GM21360 (cell line): ENCODE results near the gene ADAMTSL3.
A peak's percentile ranks its signal among the peaks of the same experiment; 100 is the strongest.
"Not testable (repeated sequence)": the region's sequence is repeated elsewhere in the genome, so short reads cannot be mapped to it uniquely, and the experiment has no call there.

Experiments
- ATAC-seq: cut with Tn5 transposase; IDR thresholded peaks from one replicate; pipeline ENCODE4 v1.9.1; 2021; ENCODE audit warnings: mild to moderate bottlenecking, moderate library complexity; ENCODE audit not compliant: unreplicated experiment

The ADAMTSL3 gene

GRCh38 chr15:84001655-84002054 lies 347.7 kb downstream of the ADAMTSL3 start:
- ATAC-seq, result no peak

- ATAC-seq, result no peak
Observed at GRCh38 chr15:84003791-84004503, 350.0 kb downstream of the ADAMTSL3 start.

GRCh38 chr15:84006421-84006820 lies 352.5 kb downstream of the ADAMTSL3 start:
- ATAC-seq, result no peak

- ATAC-seq, result no peak
Observed at GRCh38 chr15:84009616-84010015, 355.7 kb downstream of the ADAMTSL3 start.

DNA sequence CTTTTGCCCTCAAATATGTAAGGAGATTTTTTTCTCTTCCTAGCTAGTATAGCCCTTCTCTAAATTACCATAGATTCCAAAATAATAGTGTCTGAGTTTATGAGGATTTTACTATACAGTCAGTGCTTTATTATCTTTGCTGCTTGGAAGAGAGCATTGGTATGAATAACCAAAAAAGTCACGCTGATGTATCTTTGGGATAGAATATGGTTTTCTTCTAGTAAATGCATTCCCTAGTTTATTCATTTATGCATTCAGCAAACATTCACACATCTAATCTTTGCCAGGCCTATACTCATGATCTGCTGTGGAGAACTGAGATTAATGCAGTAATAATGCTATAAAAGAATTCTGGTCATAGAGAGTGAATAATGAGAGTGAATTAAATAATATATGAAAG lies 356.3 kb downstream of the ADAMTSL3 start:
- no peak for ATAC-seq

- no peak for ATAC-seq
Observed at GRCh38 chr15:84016371-84016770, 362.4 kb downstream of the ADAMTSL3 start.

GRCh38 chr15:84022516-84022915 lies 368.6 kb downstream of the ADAMTSL3 start:
- no peak for ATAC-seq

- ATAC-seq, result no peak
Observed at GRCh38 chr15:84023636-84024035, 369.7 kb downstream of the ADAMTSL3 start.

DNA sequence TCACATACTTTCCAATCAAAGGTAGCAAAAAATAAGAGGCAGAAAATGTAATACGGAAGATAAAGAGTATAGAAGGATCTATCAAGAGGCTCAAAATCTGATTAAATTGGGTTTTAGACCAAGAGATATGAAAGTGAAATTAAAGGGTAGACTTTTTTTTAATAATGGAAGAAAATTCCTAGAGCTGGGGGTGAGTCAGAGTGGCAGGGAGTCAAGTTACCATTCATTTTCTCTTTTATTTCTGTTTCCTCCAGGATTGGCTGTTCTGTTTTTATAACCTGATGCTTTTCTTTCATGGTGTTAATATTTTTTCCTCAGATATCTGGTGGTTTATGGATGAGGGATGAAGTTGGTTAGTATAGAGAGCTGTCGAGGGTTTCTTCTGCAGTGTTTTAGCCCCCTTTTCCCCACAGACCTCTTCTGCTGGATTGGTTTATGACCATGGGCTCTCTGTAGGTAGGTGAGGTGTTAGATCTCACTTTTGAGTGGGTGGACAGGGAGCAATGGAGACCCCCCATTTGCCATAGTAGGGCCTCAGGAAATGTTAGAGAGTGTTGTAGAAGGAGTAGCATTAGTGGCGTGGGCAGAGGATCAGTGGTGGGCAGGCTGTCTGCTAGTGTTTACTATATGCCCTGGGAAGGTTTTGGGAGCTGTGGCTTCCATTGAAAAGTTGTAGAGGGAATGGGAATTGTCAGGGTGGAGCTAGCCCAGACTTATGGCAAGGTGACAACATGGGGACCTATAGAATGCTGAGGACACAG lies 380.1 kb downstream of the ADAMTSL3 start:
- ATAC-seq, result no peak

GRCh38 chr15:84034578-84035398 lies 380.9 kb downstream of the ADAMTSL3 start:
- ATAC-seq, result no peak

DNA sequence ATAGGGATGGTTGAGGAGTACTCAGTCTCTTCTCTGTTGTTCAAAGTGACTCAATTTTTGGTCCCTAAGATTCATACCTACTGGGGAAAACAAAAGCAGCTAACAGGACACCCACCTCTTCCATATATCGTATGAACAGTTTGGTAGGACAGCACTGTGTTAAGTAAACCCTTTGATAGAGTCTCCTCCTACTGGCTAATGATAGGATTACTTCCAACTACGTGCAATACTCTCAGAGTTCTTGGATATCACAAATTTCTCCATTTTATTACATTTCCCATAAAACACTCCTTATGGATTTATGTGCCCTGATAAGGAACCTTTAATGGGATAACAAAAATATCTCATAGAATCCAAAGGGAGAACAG lies 381.5 kb downstream of the ADAMTSL3 start:
- ATAC-seq, result peak; percentile 59

DNA sequence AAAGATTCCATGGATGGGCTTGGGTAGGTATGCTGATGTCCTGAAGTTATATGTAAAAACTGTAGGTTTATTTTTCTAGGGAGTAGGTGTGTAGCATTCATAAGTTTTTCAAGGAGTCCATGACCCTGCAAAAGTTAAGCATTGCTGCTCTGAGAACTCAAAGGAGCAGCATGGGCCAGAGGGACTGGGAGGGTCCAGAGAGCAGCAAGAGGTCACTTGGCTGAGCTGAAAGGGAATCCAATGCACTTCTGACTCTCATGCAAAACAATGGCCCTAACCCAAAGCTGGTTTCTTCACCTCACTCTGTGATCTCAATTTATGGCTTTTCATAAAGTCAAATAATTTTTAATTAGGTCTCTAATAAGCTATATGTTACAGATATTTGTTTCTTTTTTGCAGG lies 383.4 kb downstream of the ADAMTSL3 start:
- no peak for ATAC-seq

- not testable (repeated sequence) for ATAC-seq
Observed at GRCh38 chr15:84042434-84043056, 388.6 kb downstream of the ADAMTSL3 start.

GRCh38 chr15:84046064-84046637 lies 392.2 kb downstream of the ADAMTSL3 start:
- ATAC-seq, result no peak

DNA sequence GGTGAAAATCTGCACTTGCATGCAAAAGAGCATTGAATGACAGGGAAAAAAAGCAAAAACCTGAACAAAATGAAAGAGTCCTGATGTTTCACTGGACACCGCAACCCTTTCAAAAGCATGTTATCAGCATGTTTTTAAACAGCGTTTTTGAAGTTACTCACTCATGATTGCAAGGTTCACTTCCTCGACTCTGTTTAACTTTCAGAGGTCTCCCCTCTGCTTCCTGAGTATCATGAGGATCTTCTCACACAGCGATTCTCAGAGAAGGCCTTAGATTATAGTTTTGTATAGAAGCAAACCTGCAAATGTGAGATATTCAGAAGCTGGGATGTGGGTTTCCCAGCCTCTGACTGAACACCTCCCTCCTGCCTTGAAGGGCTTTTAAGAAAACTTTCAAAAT lies 395.6 kb downstream of the ADAMTSL3 start:
- ATAC-seq, result not testable (repeated sequence)

GRCh38 chr15:84050076-84050475 lies 396.2 kb downstream of the ADAMTSL3 start:
- no peak for ATAC-seq

DNA sequence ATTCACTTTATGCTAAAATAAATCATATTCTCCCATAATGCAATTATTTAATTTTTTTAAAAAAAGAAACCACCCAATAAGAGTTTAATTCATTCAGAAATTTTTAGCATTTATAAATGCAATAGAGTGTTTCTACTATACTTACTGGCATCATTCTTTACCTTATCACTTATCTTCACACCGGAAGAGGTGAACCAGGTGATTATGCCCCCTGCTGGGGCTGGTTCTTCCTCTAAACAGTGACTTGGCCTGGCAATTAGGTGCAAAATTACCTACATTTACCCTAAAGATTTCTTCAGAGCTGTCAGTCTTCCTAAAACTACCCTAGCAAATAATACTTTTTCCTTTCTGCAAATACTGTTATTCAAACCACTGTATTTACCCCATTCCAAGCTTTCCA lies 397.2 kb downstream of the ADAMTSL3 start:
- ATAC-seq, result not testable (repeated sequence)

DNA sequence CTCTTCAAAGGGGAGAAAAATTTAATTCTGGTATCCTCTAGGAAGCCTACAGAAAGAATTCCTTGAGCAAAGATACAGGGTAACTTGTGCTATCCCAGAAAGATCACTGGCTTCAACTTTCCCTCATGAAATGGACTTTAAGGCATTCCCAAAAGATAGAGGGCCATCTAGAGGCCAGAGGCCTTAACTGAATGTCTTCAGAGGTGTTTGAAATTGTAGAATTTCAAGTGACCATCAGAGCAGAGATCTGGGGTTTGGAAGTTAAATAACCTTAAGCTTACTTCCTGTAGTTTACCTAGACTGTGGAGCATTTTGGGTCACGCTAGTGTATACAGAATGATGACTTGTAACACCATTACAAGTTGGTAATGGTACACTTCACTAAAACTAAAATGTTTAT lies 400.6 kb downstream of the ADAMTSL3 start:
- ATAC-seq, result not testable (repeated sequence)

DNA sequence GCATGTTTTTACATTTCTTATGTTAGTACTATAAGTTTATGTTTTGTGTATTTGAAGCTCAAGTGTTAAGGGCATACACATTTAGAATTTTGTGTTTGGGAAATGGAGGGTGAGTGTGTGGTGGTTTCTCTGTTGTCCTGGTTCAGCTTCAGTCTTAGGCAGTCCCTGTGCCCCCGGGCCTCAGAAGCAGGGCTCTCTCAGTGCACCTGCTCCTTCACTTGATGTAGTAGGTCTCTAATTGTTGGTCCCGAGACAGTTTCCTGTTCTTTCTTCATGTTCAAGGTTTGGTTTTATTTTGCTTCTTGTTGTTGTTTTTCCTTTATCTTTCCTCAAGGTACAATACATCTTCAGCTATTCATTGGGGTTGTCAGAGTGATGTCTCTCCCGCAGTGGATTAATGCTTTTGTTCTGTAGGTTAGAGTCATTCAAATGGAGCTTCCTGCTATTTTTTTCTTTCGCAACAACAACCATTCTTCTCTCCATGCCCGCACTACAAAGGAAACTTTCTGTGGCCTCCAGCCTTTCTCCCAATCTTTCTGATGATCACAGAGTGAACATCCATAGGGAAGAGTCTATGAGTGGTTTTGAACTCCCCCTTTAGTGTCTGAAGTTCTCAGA lies 403.9 kb downstream of the ADAMTSL3 start:
- ATAC-seq, result no peak

GRCh38 chr15:84063674-84064073 lies 409.8 kb downstream of the ADAMTSL3 start:
- ATAC-seq, result not testable (repeated sequence)
